HEK293 (cell line): Measurements from ENCODE around the gene IL36B.

Experiments
- CTCF ChIA-PET: fragments of 350-600 bp; formaldehyde crosslinking; extraction: SDS; loops from one replicate; lab custom pipeline; 2021; ENCODE audit warnings: antibody characterized with exemption; lab: Yijun Ruan, JAX
- POLR2A ChIA-PET: fragments of 300-600 bp; formaldehyde crosslinking; extraction: SDS; loops from one replicate; lab custom pipeline; 2020; ENCODE audit warnings: antibody characterized with exemption, inconsistent platforms; lab: Yijun Ruan, JAX
- H3K27ac ChIP-seq: fragments of 200-500 bp; sonication (Bioruptor generic); 2 replicates; pipeline ENCODE4 v1.5.1; 2014; ENCODE audit warnings: low read depth, low read length, control low read depth, inconsistent platforms; ENCODE audit errors: extremely low read depth
- H3K36me3 ChIP-seq, 2 experiments: fragments of 200-500 bp in 1 of 2; sonication (Bioruptor generic) in 1 of 2; 1 replicate in 1 of 2; 2 replicates in 1 of 2; pipeline ENCODE4 v1.5.1; 2014 to 2017; ENCODE audit warnings: inconsistent platforms in 2 of 2, low read length in 2 of 2; ENCODE audit not compliant: control insufficient read depth in 2 of 2, insufficient read depth in 1 of 2
- H3K4me1 ChIP-seq: fragments of 200-500 bp; sonication (Bioruptor generic); 2 replicates; pipeline ENCODE4 v1.5.1; 2014; ENCODE audit warnings: mild to moderate bottlenecking, low read length, inconsistent platforms; ENCODE audit not compliant: control insufficient read depth, insufficient read depth
- H3K4me3 ChIP-seq: 2 replicates; pipeline ENCODE4 v1.5.1; 2011; ENCODE audit warnings: low read depth, mild to moderate bottlenecking, control low read depth, low read length, moderate library complexity
- H3K9me3 ChIP-seq: fragments of 200-500 bp; sonication (Bioruptor generic); 2 replicates; pipeline ENCODE4 v1.5.1; 2014; ENCODE audit warnings: low read depth, low read length, inconsistent platforms; ENCODE audit not compliant: control insufficient read depth, insufficient read depth
- SP7 ChIP-seq: fragments of 450-650 bp; formaldehyde crosslinking; IDR thresholded peaks from 2 replicates; pipeline ENCODE4 v1.5.1; 2016; ENCODE audit warnings: missing biosample characterization, missing genetic modification characterization
- TCF7L2 ChIP-seq: IDR thresholded peaks from 2 replicates; pipeline ENCODE4 v1.6.1; 2011; ENCODE audit warnings: low read depth, mild to moderate bottlenecking, inconsistent platforms, low read length, moderate library complexity, borderline replicate concordance
- TSHZ1 ChIP-seq: fragments of 450-650 bp; formaldehyde crosslinking; IDR thresholded peaks from 2 replicates; pipeline ENCODE4 v1.5.1; 2016; ENCODE audit warnings: missing biosample characterization, missing genetic modification characterization, borderline replicate concordance
- YY2 ChIP-seq: fragments of 450-650 bp; formaldehyde crosslinking; IDR thresholded peaks from 2 replicates; pipeline ENCODE4 v1.5.1; 2016; ENCODE audit warnings: missing biosample characterization, missing genetic modification characterization
- ZBTB11 ChIP-seq: fragments of 450-650 bp; formaldehyde crosslinking; conservative IDR thresholded peaks from 2 replicates; pipeline ENCODE4 v1.5.1; 2016; ENCODE audit warnings: low read depth, missing biosample characterization, missing genetic modification characterization
- ZBTB21 ChIP-seq: fragments of 450-650 bp; formaldehyde crosslinking; IDR thresholded peaks from 2 replicates; pipeline ENCODE4 v1.5.1; 2017; ENCODE audit warnings: missing biosample characterization, missing genetic modification characterization
- ZNF23 ChIP-seq: fragments of 450-650 bp; formaldehyde crosslinking; IDR thresholded peaks from 2 replicates; pipeline ENCODE4 v1.5.1; 2016; ENCODE audit warnings: missing biosample characterization, missing genetic modification characterization, borderline replicate concordance
- ZNF391 ChIP-seq: fragments of 450-650 bp; formaldehyde crosslinking; IDR thresholded peaks from 2 replicates; pipeline ENCODE4 v1.5.1; 2016; ENCODE audit warnings: low read depth, missing biosample characterization, missing genetic modification characterization, borderline replicate concordance
- ZNF426 ChIP-seq: fragments of 450-650 bp; formaldehyde crosslinking; IDR thresholded peaks from 2 replicates; pipeline ENCODE4 v1.5.1; 2017; ENCODE audit warnings: missing biosample characterization, missing genetic modification characterization, mild to moderate bottlenecking, inconsistent platforms, moderate library complexity
- ZNF501 ChIP-seq: fragments of 450-650 bp; formaldehyde crosslinking; IDR thresholded peaks from 2 replicates; pipeline ENCODE4 v1.5.1; 2016; ENCODE audit warnings: missing biosample characterization, missing genetic modification characterization
- ZNF639 ChIP-seq: fragments of 450-650 bp; formaldehyde crosslinking; IDR thresholded peaks from 2 replicates; pipeline ENCODE4 v1.5.1; 2016; ENCODE audit warnings: missing biosample characterization, missing genetic modification characterization
- ZNF645 ChIP-seq: fragments of 450-650 bp; formaldehyde crosslinking; IDR thresholded peaks from 2 replicates; pipeline ENCODE4; 2016; ENCODE audit warnings: missing biosample characterization, missing genetic modification characterization
- ZNF785 ChIP-seq: fragments of 450-650 bp; formaldehyde crosslinking; IDR thresholded peaks from 2 replicates; pipeline ENCODE4 v1.5.1; 2016; ENCODE audit warnings: missing biosample characterization, missing genetic modification characterization

The IL36B gene

GRCh38 chr2:113007250-113007649, 45.4 kb downstream of the IL36B start:
- Histone ChIP-seq H3K36me3 (no peaks in the 10 kb centered on the region), H3K9me3 (no peaks in the 10 kb centered on the region), H3K4me3 (no peak overlapping the region), H3K27ac (no peak overlapping the region), H3K4me1 (no peaks in the 10 kb centered on the region)
- CTCF ChIA-PET, result no interaction called here
- no peak for TF ChIP-seq ZNF501 (tag by site-specific recombination)
- POLR2A ChIA-PET, result no interaction called here

GRCh38 chr2:113005030-113005509, 47.6 kb downstream of the IL36B start, which contains the start of gene IL36A:
IL36A (plus strand) TSS chr2:113005459; CDS start chr2:113005872, 413 bp downstream.
- H3K36me3 ChIP-seq, result no peaks in the 10 kb centered on the region
- TF ChIP-seq ZNF23 (tag by site-specific recombination) (no peak), ZNF645 (tag by site-specific recombination) (no peak), ZBTB21 (tag by site-specific recombination) (no peak), TCF7L2 (no peak), YY2 (tag by site-specific recombination) (no peak), ZNF785 (tag by site-specific recombination) (no peak), ZBTB11 (tag by site-specific recombination) (no peak), SP7 (tag by site-specific recombination) (no peak), ZNF639 (tag by site-specific recombination) (no peak), ZNF391 (no peak), ZNF426 (no peak), TSHZ1 (tag by site-specific recombination) (no peak)
- no peaks in the 10 kb centered on the region for H3K4me1 ChIP-seq
- no peaks in the 10 kb centered on the region for H3K9me3 ChIP-seq
- no peak within 1 kb of the TSS for H3K27ac ChIP-seq
- H3K4me3 ChIP-seq, result no peak within 1 kb of the TSS
- ChIA-PET POLR2A (no interaction called here), CTCF (interaction anchor here (0.6 to 0.8 kb wide), 2 partner anchors 64 to 143 kb away, joined by 3 read pairs; no protein-coding TSS in a partner anchor)
